PC-3 (cell line): Measurements from ENCODE around the gene LMX1A. TPM values are rescaled to one million over a fixed set of nuclear protein-coding genes. Genes with fewer than 3 reads are reported as not detected.

Experiments
- ATAC-seq: fragments of 200-7000 bp; cut with Tn5 transposase; 2 replicates; pipeline ENCODE4 v1.9.1; 2020; ENCODE audit warnings: mild to moderate bottlenecking, moderate library complexity
- BruUV-seq: library from RNA; stranded (reverse); fragments of 400-500 nt; replicated peaks from 2 replicates; lab custom pipeline; 2021; lab: Mats Ljungman, UMichigan
- CTCF ChIA-PET: fragments of 300-600 bp; sonication (Branson Sonifier 250); formaldehyde crosslinking; loops from one replicate; lab custom pipeline; 2022; ENCODE audit warnings: antibody characterized with exemption; lab: Charles Lee
- POLR2A ChIA-PET: fragments of 300-600 bp; sonication (Branson Sonifier 250); formaldehyde crosslinking; loops from one replicate; lab custom pipeline; 2022; ENCODE audit warnings: antibody characterized with exemption; ENCODE audit not compliant: unreplicated experiment; lab: Charles Lee
- DNase-seq: peaks from one replicate; pipeline ENCODE4 v3.0.0-alpha.2; 2015
- H2AFZ ChIP-seq: fragments of 300-600 bp; sonication (generic); 2 replicates; pipeline ENCODE4 v1.6.0; 2016; ENCODE audit warnings: antibody characterized with exemption, low read length
- H3F3A ChIP-seq: fragments of 300-600 bp; sonication (generic); one replicate; pipeline ENCODE4 v1.6.0; 2017; ENCODE audit warnings: antibody characterized with exemption, low read length, control low read depth, mild to moderate bottlenecking; ENCODE audit not compliant: unreplicated experiment
- H3K27ac ChIP-seq: fragments of 300-600 bp; sonication (generic); 2 replicates; pipeline ENCODE4 v1.5.1; 2016; ENCODE audit warnings: mild to moderate bottlenecking, low read length
- H3K27me3 ChIP-seq: fragments of 300-600 bp; sonication (generic); 2 replicates; pipeline ENCODE4 v1.6.1; 2016; ENCODE audit warnings: low read length, mixed read lengths
- H3K36me3 ChIP-seq: fragments of 300-600 bp; sonication (generic); 2 replicates; pipeline ENCODE4 v1.6.1; 2016; ENCODE audit warnings: low read depth, mixed run types, low read length, mixed read lengths
- H3K4me1 ChIP-seq: fragments of 300-600 bp; sonication (generic); 2 replicates; pipeline ENCODE4 v1.5.1; 2016; ENCODE audit warnings: low read length; ENCODE audit not compliant: insufficient read depth
- H3K4me2 ChIP-seq: fragments of 300-600 bp; sonication (generic); 2 replicates; pipeline ENCODE4 v1.6.0; 2016; ENCODE audit warnings: low read length
- H3K4me3 ChIP-seq: fragments of 300-600 bp; sonication (generic); 2 replicates; pipeline ENCODE4 v1.5.1; 2016; ENCODE audit warnings: mild to moderate bottlenecking, low read length, mixed read lengths
- H3K79me2 ChIP-seq: fragments of 300-600 bp; sonication (generic); 2 replicates; pipeline ENCODE4 v1.6.1; 2017; ENCODE audit warnings: low read length, mixed read lengths
- H3K9ac ChIP-seq: fragments of 300-600 bp; sonication (generic); 2 replicates; pipeline ENCODE4 v1.6.0; 2016; ENCODE audit warnings: mild to moderate bottlenecking, low read length
- H3K9me2 ChIP-seq: fragments of 300-600 bp; sonication (generic); replicated peaks from 2 replicates; pipeline ENCODE4 v1.6.1; 2016; ENCODE audit warnings: mixed run types, low read length, mixed read lengths
- H3K9me3 ChIP-seq: fragments of 300-600 bp; sonication (generic); 2 replicates; pipeline ENCODE4 v1.6.1; 2016; ENCODE audit warnings: low read length, mixed read lengths
- H4K20me1 ChIP-seq: fragments of 300-600 bp; sonication (generic); 2 replicates; pipeline ENCODE4 v1.6.1; 2016; ENCODE audit warnings: low read length, mixed read lengths
- EZH2 ChIP-seq: fragments of 300-600 bp; sonication (generic); IDR thresholded peaks from one replicate; pipeline ENCODE4 v1.6.1; 2017; ENCODE audit warnings: antibody characterized with exemption, mild to moderate bottlenecking, low read length; ENCODE audit not compliant: unreplicated experiment
- EZH2phosphoT487 ChIP-seq: fragments of 300-600 bp; sonication (generic); IDR thresholded peaks from 2 replicates; pipeline ENCODE4 v1.6.1; 2018; ENCODE audit warnings: mild to moderate bottlenecking, antibody characterized with exemption, low read length, borderline replicate concordance
- intact Hi-C: fragments of 100-400 bp; cut with micrococcal nuclease; formaldehyde crosslinking; loops from 2 replicates; pipeline ENCODE4 v1.9.0; 2023
- total RNA-seq: library from RNA; depleted of rRNA; stranded (reverse); fragments of >200 nt; gene quantifications from 2 replicates; pipeline ENCODE4 v1.2.3, GENCODE V29; 2014
- TF ChIP-seq, protein P1 (sequence below): fragments of 300-600 bp; sonication (generic); conservative IDR thresholded peaks from 2 replicates; pipeline ENCODE4 v1.5.1; 2017; ENCODE audit warnings: antibody characterized with exemption, low read depth, mild to moderate bottlenecking, low read length

The LMX1A gene
- total RNA-seq, 1 experiment from 2014 or later = not detected

DNA sequence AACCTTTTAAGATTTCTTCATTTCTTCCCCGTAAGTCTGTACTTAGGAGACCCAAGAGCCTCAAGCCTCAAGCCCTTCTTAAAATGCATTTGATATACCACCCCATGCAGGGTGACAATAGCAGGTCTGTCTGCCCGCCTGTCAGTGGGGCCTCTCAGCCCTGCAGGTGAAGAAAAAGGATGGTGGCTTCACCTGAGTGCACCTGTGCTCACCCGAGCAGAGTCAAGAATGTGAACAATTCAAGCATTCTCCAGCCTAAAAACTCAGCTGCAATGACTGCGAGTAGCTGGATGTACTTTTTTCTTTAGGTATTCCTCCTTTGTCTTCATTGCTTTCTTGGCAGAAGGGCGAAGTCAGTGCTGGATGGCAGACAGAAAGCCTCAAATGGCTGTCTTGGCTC, 203.3 kb downstream of the LMX1A start:
- no TSS peak for BruUV-seq
- Histone ChIP-seq H3K9me3 (no peaks in the 10 kb centered on the region), H4K20me1 (no peaks in the 10 kb centered on the region), H3K27ac (peak overlapping the region; percentile 94), H3K4me2 (peak overlapping the region; percentile 56), H3K4me1 (peaks cover 23% of the 10 kb centered on the region), H3K9me2 (no peaks in the 10 kb centered on the region), H3K4me3 (no peak overlapping the region), H3K9ac (peak overlapping the region; percentile 73), H2AFZ (no peak overlapping the region), H3K36me3 (no peaks in the 10 kb centered on the region), H3F3A (no peaks in the 10 kb centered on the region), H3K79me2 (no peaks in the 10 kb centered on the region), H3K27me3 (no peaks in the 10 kb centered on the region)
- no peak for TF ChIP-seq EZH2phosphoT487
- TF ChIP-seq EZH2 = no peak
- TF ChIP-seq, protein P1, sequence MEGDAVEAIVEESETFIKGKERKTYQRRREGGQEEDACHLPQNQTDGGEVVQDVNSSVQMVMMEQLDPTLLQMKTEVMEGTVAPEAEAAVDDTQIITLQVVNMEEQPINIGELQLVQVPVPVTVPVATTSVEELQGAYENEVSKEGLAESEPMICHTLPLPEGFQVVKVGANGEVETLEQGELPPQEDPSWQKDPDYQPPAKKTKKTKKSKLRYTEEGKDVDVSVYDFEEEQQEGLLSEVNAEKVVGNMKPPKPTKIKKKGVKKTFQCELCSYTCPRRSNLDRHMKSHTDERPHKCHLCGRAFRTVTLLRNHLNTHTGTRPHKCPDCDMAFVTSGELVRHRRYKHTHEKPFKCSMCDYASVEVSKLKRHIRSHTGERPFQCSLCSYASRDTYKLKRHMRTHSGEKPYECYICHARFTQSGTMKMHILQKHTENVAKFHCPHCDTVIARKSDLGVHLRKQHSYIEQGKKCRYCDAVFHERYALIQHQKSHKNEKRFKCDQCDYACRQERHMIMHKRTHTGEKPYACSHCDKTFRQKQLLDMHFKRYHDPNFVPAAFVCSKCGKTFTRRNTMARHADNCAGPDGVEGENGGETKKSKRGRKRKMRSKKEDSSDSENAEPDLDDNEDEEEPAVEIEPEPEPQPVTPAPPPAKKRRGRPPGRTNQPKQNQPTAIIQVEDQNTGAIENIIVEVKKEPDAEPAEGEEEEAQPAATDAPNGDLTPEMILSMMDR = no peak
- POLR2A ChIA-PET = no interaction called here
- CTCF ChIA-PET = no interaction called here
- intact Hi-C loops = loop anchor here (2.0 kb wide), 1 partner anchor 136 kb away; no protein-coding TSS in a partner anchor
- ATAC-seq (no peak), DNase-seq (no peak)

DNA sequence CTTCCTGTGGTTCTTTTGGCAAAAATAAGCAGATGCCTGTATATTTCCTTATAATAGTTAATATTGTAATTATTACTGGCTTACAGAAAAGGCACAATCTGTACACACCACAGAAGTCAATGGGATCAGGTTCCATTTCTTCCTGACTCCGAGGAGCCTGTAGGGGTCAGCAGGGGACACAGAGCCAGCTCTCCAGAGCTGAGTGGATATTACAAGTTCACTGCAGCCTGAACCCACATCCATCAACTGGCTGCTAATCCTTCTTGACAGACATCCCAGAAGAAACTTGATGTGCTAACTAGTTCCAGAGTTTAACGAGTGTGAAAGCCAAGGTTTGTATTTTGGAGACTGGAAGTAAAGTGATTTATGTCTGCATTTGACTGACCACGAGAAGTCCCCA, 203.8 kb downstream of the LMX1A start:
- H3K27me3 ChIP-seq = no peaks in the 10 kb centered on the region
- CTCF ChIA-PET = interaction anchor here (1.1 kb wide), 1 partner anchor 8 kb away, joined by 6 read pairs; no protein-coding TSS in a partner anchor
- no TSS peak for BruUV-seq

DNA sequence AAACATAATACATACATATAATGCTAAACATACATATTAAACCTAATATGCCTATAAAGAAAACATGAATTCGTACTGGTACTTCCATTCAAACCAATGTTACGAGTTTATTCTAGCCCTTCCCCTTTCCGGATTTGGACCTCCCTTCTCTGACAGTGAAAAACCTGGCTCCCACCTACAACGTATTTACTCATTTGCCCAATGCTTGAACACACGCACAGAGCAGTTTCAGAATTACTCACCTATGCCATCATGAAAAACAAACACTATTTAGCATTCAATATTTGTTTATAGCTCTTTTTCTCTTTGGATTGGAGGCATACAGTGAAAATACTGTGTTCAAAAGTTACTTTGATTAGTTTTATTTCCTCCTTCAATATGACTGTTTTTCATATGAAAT, 204.4 kb downstream of the LMX1A start:
- ChIA-PET POLR2A (no interaction called here), CTCF (interaction anchor here (0.5 to 1.1 kb wide), 2 partner anchors 9 to 531 kb away, joined by 3 to 6 read pairs; no protein-coding TSS in a partner anchor)
- Histone ChIP-seq H2AFZ (no peak overlapping the region), H3K4me1 (peaks cover 21% of the 10 kb centered on the region), H4K20me1 (no peaks in the 10 kb centered on the region), H3K4me3 (peak overlapping the region; percentile 28; the same call in 1 of the 2 replicates), H3K9me2 (no peaks in the 10 kb centered on the region), H3K27ac (peak overlapping the region; percentile 94), H3K4me2 (peak overlapping the region; percentile 56), H3K79me2 (no peaks in the 10 kb centered on the region), H3K27me3 (no peaks in the 10 kb centered on the region), H3K9me3 (no peaks in the 10 kb centered on the region), H3K9ac (peak overlapping the region; percentile 73), H3F3A (no peaks in the 10 kb centered on the region), H3K36me3 (no peaks in the 10 kb centered on the region)
- no TSS peak for BruUV-seq
- TF ChIP-seq, protein P1 = no peak
- TF ChIP-seq EZH2phosphoT487 = no peak
- no peak for TF ChIP-seq EZH2
- ATAC-seq (peak; percentile 91), DNase-seq (peak; percentile 88)
- intact Hi-C loops = loop anchor here (1.0 to 2.0 kb wide), 2 partner anchors 10 to 137 kb away; no protein-coding TSS in a partner anchor

More for the DNA sequence above, 203.8 kb downstream of the LMX1A start:
- peak; percentile 85 for ATAC-seq
- peak; percentile 70 for DNase-seq
- Histone ChIP-seq H2AFZ (no peak overlapping the region), H3K79me2 (no peaks in the 10 kb centered on the region), H3K4me2 (peak overlapping the region; percentile 56), H3K9me2 (no peaks in the 10 kb centered on the region), H3K27ac (peak overlapping the region; percentile 94), H4K20me1 (no peaks in the 10 kb centered on the region), H3K9me3 (no peaks in the 10 kb centered on the region), H3K9ac (peak overlapping the region; percentile 73), H3K4me3 (peak overlapping the region; percentile 28), H3K4me1 (peaks cover 21% of the 10 kb centered on the region), H3F3A (no peaks in the 10 kb centered on the region), H3K36me3 (no peaks in the 10 kb centered on the region)
- TF ChIP-seq, protein P1 = peak; percentile 76
- no peak for TF ChIP-seq EZH2phosphoT487
- intact Hi-C loops = loop anchor here (1.0 to 2.0 kb wide), 2 partner anchors 10 to 136 kb away; no protein-coding TSS in a partner anchor
- POLR2A ChIA-PET = no interaction called here
